GM12878 (cell line): Measurements from ENCODE around the gene RHEX. TPM values are rescaled to one million over a fixed set of nuclear protein-coding genes. Genes with fewer than 3 reads are reported as not detected.

Experiments used
- polyA plus RNA-seq, 11 experiments: library from polyadenylated mRNA; depleted of rRNA in 4 of 11; unstranded in 6 of 11; stranded (reverse) in 5 of 11; fragments of >200 nt; fragmentation: Nextera tagmentation in 4 of 11; fragmentation: Illumina TruSeq in 1 of 11; extraction: Ambion mirVana in 4 of 11; extraction: Trizol in 1 of 11; gene quantifications; 1 replicate in 1 of 11; 2 replicates in 10 of 11; pipeline versions ENCODE4 v1.2.1 to v1.2.3, GENCODE V29; 2011 to 2016; ENCODE audit warnings: inconsistent platforms in 2 of 11, missing spikeins in 2 of 11, low read depth in 1 of 11
- small RNA-seq: library from RNA; depleted of rRNA; stranded (forward); fragments of <200 nt; gene quantifications from one replicate; pipeline ENCODE3, GENCODE V24; 2014
- total RNA-seq, 4 experiments: library from RNA; depleted of rRNA in 3 of 4; stranded (reverse); fragments of >200 nt in 3 of 4; fragmentation: Illumina TruSeq in 1 of 4; extraction: Trizol in 1 of 4; gene quantifications; 2 replicates each; pipeline versions ENCODE4 v1.2.1 to v1.2.3, GENCODE V29; 2013 to 2021

RHEX gene
- total and polyA plus RNA-seq, 10 of the 15 experiments (the other 5 are each of a cell fraction or from before 2014, with no cell fraction given) = 2.4 to 11.4 (median 5.7) TPM

Small RNAs within 50 kb of the gene (small RNA-seq; reads per million reads assigned to genes)
- gene RF00271 = not detected

Other genes with a start within 250 kb of the RHEX start
Only the 7 nearest of the 8 such genes appear.
- not detected in 2 replicates for gene PM20D1, start 203.0 kb upstream of the RHEX start, total RNA-seq (2014; rRNA removed)
- gene PM20D1, start 203.0 kb upstream of the RHEX start, total RNA-seq (2014; rRNA removed; fragmentation: Illumina TruSeq; extraction: Trizol) = not detected in 2 replicates
- gene PM20D1, start 203.0 kb upstream of the RHEX start, total RNA-seq (2021) = not detected in 2 replicates
- not detected in 2 replicates for gene PM20D1, start 203.0 kb upstream of the RHEX start, polyA plus RNA-seq (2011; rRNA removed)
- not detected in 2 replicates for gene PM20D1, start 203.0 kb upstream of the RHEX start, polyA plus RNA-seq (2014; fragmentation: Illumina TruSeq; extraction: Trizol)
- not detected for gene PM20D1, start 203.0 kb upstream of the RHEX start, polyA plus RNA-seq (2014; fragmentation: Nextera tagmentation; extraction: Ambion mirVana)
- not detected in 2 replicates for gene PM20D1, start 203.0 kb upstream of the RHEX start, polyA plus RNA-seq (2014; rRNA removed)
- gene PM20D1, start 203.0 kb upstream of the RHEX start, polyA plus RNA-seq (2016; fragmentation: Nextera tagmentation; extraction: Ambion mirVana) = not detected
- gene SLC26A9, start 109.7 kb upstream of the RHEX start, total RNA-seq (2014; rRNA removed) = 0.11 and 0.17 TPM in 2 replicates
- gene SLC26A9, start 109.7 kb upstream of the RHEX start, total RNA-seq (2014; rRNA removed; fragmentation: Illumina TruSeq; extraction: Trizol) = 0.18 TPM in 2 replicates
- 0.11 and 0.15 TPM in 2 replicates for gene SLC26A9, start 109.7 kb upstream of the RHEX start, total RNA-seq (2021)
- 0.20 and 0.33 TPM in 2 replicates for gene SLC26A9, start 109.7 kb upstream of the RHEX start, polyA plus RNA-seq (2011; rRNA removed)
- 0.22 and 0.32 TPM in 2 replicates for gene SLC26A9, start 109.7 kb upstream of the RHEX start, polyA plus RNA-seq (2014; fragmentation: Illumina TruSeq; extraction: Trizol)
- gene SLC26A9, start 109.7 kb upstream of the RHEX start, polyA plus RNA-seq (2014; fragmentation: Nextera tagmentation; extraction: Ambion mirVana) = under 1 TPM; 0.11 to 0.15 TPM
- gene SLC26A9, start 109.7 kb upstream of the RHEX start, polyA plus RNA-seq (2014; rRNA removed) = 0.08 and 0.40 TPM in 2 replicates
- gene SLC26A9, start 109.7 kb upstream of the RHEX start, polyA plus RNA-seq (2016; fragmentation: Nextera tagmentation; extraction: Ambion mirVana) = under 1 TPM; 0.09 to 0.23 TPM
- not detected in 2 replicates for gene RAB7B, start 49.8 kb upstream of the RHEX start, total RNA-seq (2014; rRNA removed)
- not detected in 2 replicates for gene RAB7B, start 49.8 kb upstream of the RHEX start, total RNA-seq (2014; rRNA removed; fragmentation: Illumina TruSeq; extraction: Trizol)
- gene RAB7B, start 49.8 kb upstream of the RHEX start, total RNA-seq (2021) = not detected in 2 replicates
- not detected in 2 replicates for gene RAB7B, start 49.8 kb upstream of the RHEX start, polyA plus RNA-seq (2011; rRNA removed)
- not detected in 2 replicates for gene RAB7B, start 49.8 kb upstream of the RHEX start, polyA plus RNA-seq (2014; fragmentation: Illumina TruSeq; extraction: Trizol)
- gene RAB7B, start 49.8 kb upstream of the RHEX start, polyA plus RNA-seq (2014; fragmentation: Nextera tagmentation; extraction: Ambion mirVana) = not detected
- 0.05 TPM in 1 of 2 replicates, not detected in the other for gene RAB7B, start 49.8 kb upstream of the RHEX start, polyA plus RNA-seq (2014; rRNA removed)
- gene RAB7B, start 49.8 kb upstream of the RHEX start, polyA plus RNA-seq (2016; fragmentation: Nextera tagmentation; extraction: Ambion mirVana) = under 1 TPM in 1 of 2 experiments, not detected in 1; 0.09 TPM
- not detected in 2 replicates for gene CTSE, start 29.3 kb upstream of the RHEX start, total RNA-seq (2014; rRNA removed)
- gene CTSE, start 29.3 kb upstream of the RHEX start, total RNA-seq (2014; rRNA removed; fragmentation: Illumina TruSeq; extraction: Trizol) = not detected in 2 replicates
- 0.26 TPM in 1 of 2 replicates, not detected in the other for gene CTSE, start 29.3 kb upstream of the RHEX start, total RNA-seq (2021)
- not detected in 2 replicates for gene CTSE, start 29.3 kb upstream of the RHEX start, polyA plus RNA-seq (2011; rRNA removed)
- gene CTSE, start 29.3 kb upstream of the RHEX start, polyA plus RNA-seq (2014; fragmentation: Illumina TruSeq; extraction: Trizol) = not detected in 2 replicates
- not detected for gene CTSE, start 29.3 kb upstream of the RHEX start, polyA plus RNA-seq (2014; fragmentation: Nextera tagmentation; extraction: Ambion mirVana)
- not detected in 2 replicates for gene CTSE, start 29.3 kb upstream of the RHEX start, polyA plus RNA-seq (2014; rRNA removed)
- gene CTSE, start 29.3 kb upstream of the RHEX start, polyA plus RNA-seq (2016; fragmentation: Nextera tagmentation; extraction: Ambion mirVana) = not detected
- gene AVPR1B, start 64.2 kb downstream of the RHEX start, total RNA-seq (2014; rRNA removed) = not detected in 2 replicates
- gene AVPR1B, start 64.2 kb downstream of the RHEX start, total RNA-seq (2014; rRNA removed; fragmentation: Illumina TruSeq; extraction: Trizol) = not detected in 2 replicates
- gene AVPR1B, start 64.2 kb downstream of the RHEX start, total RNA-seq (2021) = not detected in 2 replicates
- gene AVPR1B, start 64.2 kb downstream of the RHEX start, polyA plus RNA-seq (2011; rRNA removed) = not detected in 2 replicates
- gene AVPR1B, start 64.2 kb downstream of the RHEX start, polyA plus RNA-seq (2014; fragmentation: Illumina TruSeq; extraction: Trizol) = not detected in 2 replicates
- not detected for gene AVPR1B, start 64.2 kb downstream of the RHEX start, polyA plus RNA-seq (2014; fragmentation: Nextera tagmentation; extraction: Ambion mirVana)
- not detected in 2 replicates for gene AVPR1B, start 64.2 kb downstream of the RHEX start, polyA plus RNA-seq (2014; rRNA removed)
- not detected for gene AVPR1B, start 64.2 kb downstream of the RHEX start, polyA plus RNA-seq (2016; fragmentation: Nextera tagmentation; extraction: Ambion mirVana)
- 12.8 and 14.1 TPM in 2 replicates for gene FAM72A, start 149.7 kb downstream of the RHEX start, total RNA-seq (2014; rRNA removed)
- gene FAM72A, start 149.7 kb downstream of the RHEX start, total RNA-seq (2014; rRNA removed; fragmentation: Illumina TruSeq; extraction: Trizol) = 17.4 and 19.3 TPM in 2 replicates
- 14.2 and 15.0 TPM in 2 replicates for gene FAM72A, start 149.7 kb downstream of the RHEX start, total RNA-seq (2021)
- 36.7 and 49.1 TPM in 2 replicates for gene FAM72A, start 149.7 kb downstream of the RHEX start, polyA plus RNA-seq (2011; rRNA removed)
- gene FAM72A, start 149.7 kb downstream of the RHEX start, polyA plus RNA-seq (2014; fragmentation: Illumina TruSeq; extraction: Trizol) = 22.5 and 30.6 TPM in 2 replicates
- 10 to 100 TPM in 1 of 2 experiments, 1 to 10 TPM in 1; 7.5 to 10.2 TPM for gene FAM72A, start 149.7 kb downstream of the RHEX start, polyA plus RNA-seq (2014; fragmentation: Nextera tagmentation; extraction: Ambion mirVana)
- gene FAM72A, start 149.7 kb downstream of the RHEX start, polyA plus RNA-seq (2014; rRNA removed) = 15.7 and 19.7 TPM in 2 replicates
- gene FAM72A, start 149.7 kb downstream of the RHEX start, polyA plus RNA-seq (2016; fragmentation: Nextera tagmentation; extraction: Ambion mirVana) = 10 to 100 TPM; 25.7 to 28.3 TPM
- 8.6 and 9.8 TPM in 2 replicates for gene SRGAP2, start 150.4 kb downstream of the RHEX start, total RNA-seq (2014; rRNA removed)
- gene SRGAP2, start 150.4 kb downstream of the RHEX start, total RNA-seq (2014; rRNA removed; fragmentation: Illumina TruSeq; extraction: Trizol) = 4.9 and 5.1 TPM in 2 replicates
- 11.6 and 13.6 TPM in 2 replicates for gene SRGAP2, start 150.4 kb downstream of the RHEX start, total RNA-seq (2021)
- 5.5 and 5.7 TPM in 2 replicates for gene SRGAP2, start 150.4 kb downstream of the RHEX start, polyA plus RNA-seq (2011; rRNA removed)
- 5.3 and 6.9 TPM in 2 replicates for gene SRGAP2, start 150.4 kb downstream of the RHEX start, polyA plus RNA-seq (2014; fragmentation: Illumina TruSeq; extraction: Trizol)
- gene SRGAP2, start 150.4 kb downstream of the RHEX start, polyA plus RNA-seq (2014; fragmentation: Nextera tagmentation; extraction: Ambion mirVana) = 1 to 10 TPM; 1.2 to 2.5 TPM
- 7.2 and 8.2 TPM in 2 replicates for gene SRGAP2, start 150.4 kb downstream of the RHEX start, polyA plus RNA-seq (2014; rRNA removed)
- 10 to 100 TPM; 12.1 to 15.0 TPM for gene SRGAP2, start 150.4 kb downstream of the RHEX start, polyA plus RNA-seq (2016; fragmentation: Nextera tagmentation; extraction: Ambion mirVana)